SK-N-SH treated with all-trans-retinoic acid at 6 μM for 48 hours (cell line): ENCODE measurements around the gene PLA1A.
"Not testable (repeated sequence)": the region's sequence is repeated elsewhere in the genome, so short reads cannot be mapped to it uniquely, and the experiment has no call there.

ENCODE experiments used
- ATAC-seq: fragments of 200-7000 bp; cut with Tn5 transposase; 3 replicates; pipeline ENCODE4 v1.9.1; 2020; ENCODE audit warnings: mild to moderate bottlenecking, moderate library complexity
- CREB5 ChIP-seq: fragments of 250-450 bp; sonication (Bioruptor Pico); IDR thresholded peaks from 2 replicates; pipeline ENCODE4 v1.5.1; 2020; ENCODE audit warnings: low read depth, mild to moderate bottlenecking, moderate library complexity
- OSR1 ChIP-seq: fragments of 250-450 bp; sonication (Bioruptor Pico); IDR thresholded peaks from 2 replicates; pipeline ENCODE4 v1.8.0; 2022; ENCODE audit warnings: moderate library complexity, mild to moderate bottlenecking, inconsistent platforms
- PATZ1 ChIP-seq: fragments of 250-450 bp; sonication (Bioruptor Pico); IDR thresholded peaks from 2 replicates; pipeline ENCODE4 v1.8.0; 2020; ENCODE audit warnings: mild to moderate bottlenecking, moderate library complexity, borderline replicate concordance
- RARB ChIP-seq: fragments of 250-450 bp; sonication (Bioruptor Pico); IDR thresholded peaks from 2 replicates; pipeline ENCODE4 v1.8.0; 2021; ENCODE audit warnings: mild to moderate bottlenecking, moderate library complexity

PLA1A gene

GRCh38 chr3:119677641-119677934 lies 79.9 kb downstream of the PLA1A start (continued):
- TF ChIP-seq PATZ1 (CRISPR knock-in tag) (no peak), CREB5 (no peak), OSR1 (no peak), RARB (CRISPR knock-in tag) (no peak)

- not testable (repeated sequence) for ATAC-seq
Observed at GRCh38 chr3:119678209-119678608, 80.5 kb downstream of the PLA1A start.
